Stimulated activated CD4-positive, alpha-beta T cell treated with anti-CD3 and anti-CD28 coated beads, Interleukin-4, amount 100 ng/mL, for 24 hours (primary cell): Measurements from ENCODE around the gene GABRG3.
"Not testable (repeated sequence)": the region's sequence is repeated elsewhere in the genome, so short reads cannot be mapped to it uniquely, and the experiment has no call there.

Experiments
- DNase-seq: peaks from one replicate; pipeline ENCODE4 v3.0.0-alpha.2; 2020

Gene GABRG3

GRCh38 chr15:27191515-27191914, 220.5 kb downstream of the GABRG3 start:
- not testable (repeated sequence) for DNase-seq

GRCh38 chr15:27196691-27197090, 225.7 kb downstream of the GABRG3 start:
- no peak for DNase-seq

GRCh38 chr15:27201425-27201824, 230.4 kb downstream of the GABRG3 start:
- DNase-seq: no peak

- no peak for DNase-seq
Observed at GRCh38 chr15:27210176-27210575, 239.2 kb downstream of the GABRG3 start.

GRCh38 chr15:27214032-27214431, 243.1 kb downstream of the GABRG3 start:
- DNase-seq: no peak

- no peak for DNase-seq
Observed at GRCh38 chr15:27214961-27215360, 244.0 kb downstream of the GABRG3 start.

- no peak for DNase-seq
Observed at GRCh38 chr15:27218426-27218825, 247.4 kb downstream of the GABRG3 start.

GRCh38 chr15:27219636-27220035, 248.7 kb downstream of the GABRG3 start:
- no peak for DNase-seq

GRCh38 chr15:27220199-27220598, 249.2 kb downstream of the GABRG3 start:
- no peak for DNase-seq

- no peak for DNase-seq
Observed at GRCh38 chr15:27222479-27222878, 251.5 kb downstream of the GABRG3 start.

GRCh38 chr15:27223179-27223578, 252.2 kb downstream of the GABRG3 start:
- no peak for DNase-seq

- DNase-seq: no peak
Observed at GRCh38 chr15:27231811-27232210, 260.8 kb downstream of the GABRG3 start.

GRCh38 chr15:27232876-27233275, 261.9 kb downstream of the GABRG3 start:
- no peak for DNase-seq

GRCh38 chr15:27234593-27234992, 263.6 kb downstream of the GABRG3 start:
- no peak for DNase-seq

GRCh38 chr15:27235161-27235560, 264.2 kb downstream of the GABRG3 start:
- DNase-seq: no peak

- no peak for DNase-seq
Observed at GRCh38 chr15:27235681-27236080, 264.7 kb downstream of the GABRG3 start.

- DNase-seq: no peak
Observed at GRCh38 chr15:27237319-27237939, 266.4 kb downstream of the GABRG3 start.

GRCh38 chr15:27238209-27238608, 267.2 kb downstream of the GABRG3 start:
- no peak for DNase-seq

GRCh38 chr15:27238707-27239423, 267.9 kb downstream of the GABRG3 start:
- no peak for DNase-seq

- no peak for DNase-seq
Observed at GRCh38 chr15:27241943-27242342, 271.0 kb downstream of the GABRG3 start.

- no peak for DNase-seq
Observed at GRCh38 chr15:27244047-27244446, 273.1 kb downstream of the GABRG3 start.

GRCh38 chr15:27248251-27248650, 277.3 kb downstream of the GABRG3 start:
- DNase-seq: no peak

- no peak for DNase-seq
Observed at GRCh38 chr15:27249046-27249759, 278.2 kb downstream of the GABRG3 start.

- no peak for DNase-seq
Observed at GRCh38 chr15:27249760-27250109, 278.8 kb downstream of the GABRG3 start.
